Cardiac muscle cell (in vitro differentiated cells and primary cell): ENCODE results near the gene CRHR1. TPM values are rescaled to one million over a fixed set of nuclear protein-coding genes. Genes with fewer than 3 reads are reported as not detected.

Experiments used
- DNase-seq, 2 donors: peaks; one replicate each; pipeline versions ENCODE4 v3.0.0 to v3.0.0-alpha.2; 2010 to 2017; ENCODE audit warnings: low read depth in 1 of 2, low spot score in 1 of 2
- H3K27ac ChIP-seq: fragments of 200-600 bp; sonication (generic); 2 replicates; pipeline ENCODE4 v1.5.1; 2016
- H3K27me3 ChIP-seq: fragments of 200-600 bp; sonication (generic); 2 replicates; pipeline ENCODE4 v1.6.0; 2016; ENCODE audit warnings: control low read depth
- H3K36me3 ChIP-seq: fragments of 200-600 bp; sonication (generic); 2 replicates; pipeline ENCODE4 v1.5.1; 2016; ENCODE audit warnings: control low read depth
- H3K4me1 ChIP-seq: fragments of 200-600 bp; sonication (generic); 2 replicates; pipeline ENCODE4 v1.8.1; 2017; ENCODE audit warnings: low read depth, mild to moderate bottlenecking, mixed run types
- H3K4me3 ChIP-seq: fragments of 200-600 bp; sonication (generic); 2 replicates; pipeline ENCODE4 v1.5.1; 2016; ENCODE audit warnings: mild to moderate bottlenecking
- H3K9me3 ChIP-seq: fragments of 200-600 bp; sonication (generic); 2 replicates; pipeline ENCODE4 v1.5.1; 2017; ENCODE audit warnings: low read depth, mild to moderate bottlenecking, control low read depth
- CTCF ChIP-seq: IDR thresholded peaks from 2 replicates; pipeline ENCODE4 v1.5.1; 2012; ENCODE audit warnings: low read depth, mild to moderate bottlenecking, low read length
- polyA plus RNA-seq: library from polyadenylated mRNA; unstranded; fragments of >200 nt; fragmentation: Nextera tagmentation; extraction: Ambion mirVana; gene quantifications from 2 replicates; pipeline ENCODE4 v1.2.1, GENCODE V29; 2016
- total RNA-seq: library from RNA; depleted of rRNA; stranded (reverse); fragments of >200 nt; gene quantifications from 2 replicates; pipeline ENCODE4 v1.2.3, GENCODE V29; 2016

The CRHR1 gene
- total and polyA plus RNA-seq, 2 experiments from 2014 or later = 0.86 TPM; not detected in 1

DNA sequence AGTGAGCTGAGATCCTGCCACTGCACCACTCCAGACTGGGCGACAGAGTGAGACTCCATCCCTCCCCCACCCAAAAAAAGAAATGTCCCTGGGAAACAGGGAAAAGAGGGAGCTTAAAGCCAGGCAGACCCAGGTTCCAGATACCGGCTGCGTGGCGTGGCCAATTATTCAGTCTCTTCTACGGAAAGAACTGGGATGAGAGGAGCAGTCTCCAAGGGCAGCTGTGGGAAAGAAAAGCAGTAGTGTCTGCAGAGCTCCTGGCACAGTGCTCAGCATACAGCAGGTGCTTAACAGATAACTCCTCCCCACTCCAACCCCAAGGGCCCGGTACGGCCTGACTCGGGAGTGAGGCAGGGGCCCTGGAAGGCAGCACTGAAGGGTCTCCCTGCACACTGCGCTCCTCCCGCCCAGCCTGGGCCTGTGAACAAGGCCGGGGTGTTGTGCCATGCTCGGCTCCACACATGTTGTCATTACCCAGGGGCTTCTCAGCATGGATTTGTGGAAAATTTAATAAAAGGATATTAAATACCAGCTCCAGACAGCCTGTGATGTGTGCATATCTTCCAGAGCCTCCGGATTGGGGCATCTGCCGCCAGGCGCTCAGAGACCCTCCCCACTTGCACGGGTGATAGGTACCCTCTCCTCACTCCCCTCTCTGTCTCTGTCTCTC is 42.9 kb downstream of the CRHR1 start:
- Histone ChIP-seq H3K27me3 (no peaks in the 10 kb centered on the region), H3K36me3 (no peaks in the 10 kb centered on the region), H3K9me3 (no peaks in the 10 kb centered on the region), H3K27ac (no peak overlapping the region), H3K4me1 (no peaks in the 10 kb centered on the region), H3K4me3 (no peak overlapping the region)
- no peak for DNase-seq
- TF ChIP-seq CTCF = no peak

GRCh38 chr17:45828171-45828570 is 44.1 kb downstream of the CRHR1 start:
- no peak for TF ChIP-seq CTCF
- Histone ChIP-seq H3K27ac (no peak overlapping the region), H3K4me3 (no peak overlapping the region), H3K36me3 (no peaks in the 10 kb centered on the region), H3K9me3 (no peaks in the 10 kb centered on the region), H3K27me3 (no peaks in the 10 kb centered on the region), H3K4me1 (no peaks in the 10 kb centered on the region)
- DNase-seq = no peak

DNA sequence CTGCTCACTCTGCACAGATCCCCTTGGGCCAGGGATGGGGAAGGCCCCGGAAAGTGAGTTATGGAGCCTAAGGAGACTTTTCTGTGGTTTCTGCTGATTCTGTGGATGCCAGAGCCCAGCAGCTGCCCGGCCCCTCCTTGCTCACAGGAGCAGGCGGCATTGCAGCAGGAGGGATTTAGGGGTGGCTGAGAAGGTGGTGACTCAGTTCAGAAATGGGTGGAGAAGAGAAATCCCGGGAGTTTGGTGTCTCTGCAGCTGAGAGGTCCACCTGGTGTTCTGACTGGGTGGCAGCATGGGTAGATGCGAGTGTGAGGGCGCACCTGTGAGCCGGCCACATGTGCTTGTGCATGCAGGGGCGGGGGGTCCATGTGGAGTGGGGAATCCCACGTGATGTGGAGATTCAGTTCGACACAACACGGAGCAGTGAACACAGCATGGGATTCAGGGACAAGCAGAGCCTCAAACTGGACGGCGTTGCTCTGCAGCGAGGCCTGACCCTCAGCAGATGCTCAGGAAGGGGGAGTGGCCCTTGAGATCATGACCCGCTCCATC is 44.5 kb downstream of the CRHR1 start:
- Histone ChIP-seq H3K9me3 (no peaks in the 10 kb centered on the region), H3K36me3 (no peaks in the 10 kb centered on the region), H3K4me1 (no peaks in the 10 kb centered on the region), H3K27ac (no peak overlapping the region), H3K4me3 (no peak overlapping the region), H3K27me3 (no peaks in the 10 kb centered on the region)
- DNase-seq = no peak
- TF ChIP-seq CTCF = no peak

- no peaks in the 10 kb centered on the region for H3K27me3 ChIP-seq
- no peak for TF ChIP-seq CTCF
- no peaks in the 10 kb centered on the region for H3K36me3 ChIP-seq
- no peaks in the 10 kb centered on the region for H3K9me3 ChIP-seq
- no peak overlapping the region for H3K4me3 ChIP-seq
- no peaks in the 10 kb centered on the region for H3K4me1 ChIP-seq
- no peak overlapping the region for H3K27ac ChIP-seq
- peak in 1 of 2 donors; percentile 20 for DNase-seq
These were observed 49.8 kb downstream of the CRHR1 start for GRCh38 chr17:45833920-45834319.

DNA sequence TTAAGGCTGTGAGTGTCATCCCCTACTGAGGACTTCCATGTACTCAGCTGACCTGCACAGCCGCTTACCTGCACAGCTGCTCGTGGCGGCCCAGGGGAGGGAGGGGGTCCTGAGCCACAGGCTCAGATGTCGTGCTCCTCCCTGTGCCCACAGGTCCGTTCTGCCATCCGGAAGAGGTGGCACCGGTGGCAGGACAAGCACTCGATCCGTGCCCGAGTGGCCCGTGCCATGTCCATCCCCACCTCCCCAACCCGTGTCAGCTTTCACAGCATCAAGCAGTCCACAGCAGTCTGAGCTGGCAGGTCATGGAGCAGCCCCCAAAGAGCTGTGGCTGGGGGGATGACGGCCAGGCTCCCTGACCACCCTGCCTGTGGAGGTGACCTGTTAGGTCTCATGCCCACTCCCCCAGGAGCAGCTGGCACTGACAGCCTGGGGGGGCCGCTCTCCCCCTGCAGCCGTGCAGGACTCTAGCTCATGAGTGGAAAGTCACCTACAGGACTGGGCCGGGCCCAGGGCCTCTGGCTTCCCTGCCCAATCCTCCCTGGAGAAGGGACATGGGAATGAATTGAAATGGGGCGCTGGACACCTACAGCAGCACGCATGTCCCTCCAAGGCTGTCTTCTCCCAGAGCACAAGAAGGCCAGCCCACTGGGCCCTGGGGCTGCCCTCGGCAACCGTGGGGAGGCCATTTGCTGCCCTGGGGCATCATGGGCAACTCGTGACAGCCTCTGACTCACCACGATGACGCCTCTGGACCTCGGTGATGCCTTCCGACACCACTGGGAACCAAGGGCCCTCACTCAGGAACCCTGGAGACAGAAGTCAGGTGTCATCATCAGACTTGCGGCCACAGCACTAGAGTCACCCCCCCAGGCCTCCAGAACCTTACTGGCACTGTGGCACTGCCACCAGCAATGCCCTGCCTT is 50.6 kb downstream of the CRHR1 start:
- no peak for TF ChIP-seq CTCF
- H3K27me3 ChIP-seq = no peaks in the 10 kb centered on the region
- no peak overlapping the region for H3K27ac ChIP-seq
- no peaks in the 10 kb centered on the region for H3K9me3 ChIP-seq
- no peaks in the 10 kb centered on the region for H3K4me1 ChIP-seq
- no peak for DNase-seq
- H3K36me3 ChIP-seq = no peaks in the 10 kb centered on the region
- H3K4me3 ChIP-seq = no peak overlapping the region
